HG03045 (cell line): ENCODE measurements around the gene RCVRN.
"Not testable (repeated sequence)": the region's sequence is repeated elsewhere in the genome, so short reads cannot be mapped to it uniquely, and the experiment has no call there.

Experiments used
- ATAC-seq: cut with Tn5 transposase; IDR thresholded peaks from one replicate; pipeline ENCODE4 v1.9.1; 2021; ENCODE audit warnings: mild to moderate bottlenecking, moderate library complexity; ENCODE audit not compliant: unreplicated experiment

The RCVRN gene

DNA sequence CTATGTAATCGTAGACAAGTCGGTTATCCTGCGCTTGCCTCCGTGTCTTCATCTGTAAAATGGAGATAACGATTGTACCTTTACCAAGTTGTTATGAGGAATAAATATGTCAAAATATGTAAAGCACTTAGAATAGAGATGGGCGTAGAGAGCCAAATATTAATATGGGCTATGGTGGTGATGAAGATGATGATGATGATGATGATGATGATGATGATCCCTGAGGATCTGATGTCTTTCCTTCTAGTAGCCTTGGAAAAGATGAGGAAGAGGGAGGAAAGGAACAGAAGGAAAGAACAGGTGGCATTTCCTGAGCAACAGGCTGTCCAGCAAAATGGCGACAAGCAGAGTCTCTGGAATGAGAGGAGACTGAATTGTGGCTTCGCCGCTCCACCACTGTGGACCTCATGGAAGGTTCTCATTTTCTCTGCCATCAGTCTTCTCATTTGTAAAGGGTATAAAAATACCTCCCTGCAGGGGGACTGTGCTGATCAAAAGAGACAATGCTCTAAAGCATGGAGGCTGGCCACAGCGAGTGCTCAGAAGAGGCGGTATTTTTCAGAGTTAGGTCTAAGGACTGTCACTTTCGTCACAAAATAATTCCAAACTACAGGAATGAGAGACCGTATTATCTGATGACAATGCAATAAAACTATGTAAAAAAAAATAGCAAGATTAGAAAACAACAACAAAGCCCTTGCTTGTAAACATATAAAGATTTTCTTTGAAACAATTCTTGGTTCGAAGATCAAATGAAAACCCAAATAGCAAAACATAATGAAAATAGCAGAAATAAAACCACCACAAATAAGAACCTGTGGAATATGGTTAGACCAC lies 17.2 kb upstream of the RCVRN start:
- no peak for ATAC-seq

- not testable (repeated sequence) for ATAC-seq
These were observed 16.1 kb upstream of the RCVRN start for GRCh38 chr17:9921216-9921615.

DNA sequence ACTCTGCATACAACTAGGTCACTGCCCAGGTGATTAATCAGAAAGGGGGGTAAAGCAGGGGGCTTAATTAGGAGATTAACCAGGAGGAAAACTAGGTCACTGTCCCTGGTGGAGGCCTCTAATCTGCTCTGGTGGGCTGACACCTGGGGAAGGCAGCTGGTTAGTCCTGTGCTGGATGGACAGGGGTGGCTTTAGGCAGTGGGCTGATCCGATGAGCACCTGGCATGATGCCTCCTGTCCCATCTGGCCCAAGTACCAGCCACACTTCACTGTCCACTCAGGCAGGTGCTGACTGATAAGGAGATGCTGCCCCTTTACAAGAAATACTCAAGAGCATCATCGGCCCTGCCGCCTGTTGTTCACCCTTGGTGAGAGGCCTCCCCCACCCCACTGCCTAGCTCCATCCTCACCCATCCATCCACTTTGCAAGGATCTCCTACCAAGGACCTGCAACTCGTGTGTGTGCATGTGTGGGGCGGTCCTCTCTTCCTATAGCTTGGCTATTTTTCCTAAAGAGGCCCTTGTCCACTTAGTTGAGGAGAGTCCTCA lies 13.8 kb upstream of the RCVRN start:
- no peak for ATAC-seq

DNA sequence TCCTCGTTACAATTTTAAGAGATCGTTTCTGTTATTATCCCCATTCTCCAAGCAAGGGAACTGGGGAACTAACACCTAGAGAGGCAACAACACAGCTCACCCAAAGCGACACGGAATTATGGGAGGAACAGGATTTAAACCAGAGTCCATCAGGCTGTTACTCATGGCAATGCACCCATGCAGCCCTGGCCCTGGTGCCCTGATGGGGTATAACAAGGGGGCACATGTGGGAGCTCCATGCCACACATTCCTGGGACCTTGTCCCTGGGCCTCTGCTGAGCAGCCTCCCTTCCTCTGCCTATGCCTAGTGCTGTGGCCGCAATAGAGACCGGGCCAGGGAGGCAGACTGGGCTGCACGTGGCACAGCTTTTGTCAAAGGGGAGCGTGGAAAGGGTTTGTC lies 13.3 kb upstream of the RCVRN start:
- no peak for ATAC-seq

GRCh38 chr17:9917801-9918200 lies 12.7 kb upstream of the RCVRN start:
- ATAC-seq: no peak

GRCh38 chr17:9917131-9917530 lies 12.1 kb upstream of the RCVRN start:
- ATAC-seq: no peak

DNA sequence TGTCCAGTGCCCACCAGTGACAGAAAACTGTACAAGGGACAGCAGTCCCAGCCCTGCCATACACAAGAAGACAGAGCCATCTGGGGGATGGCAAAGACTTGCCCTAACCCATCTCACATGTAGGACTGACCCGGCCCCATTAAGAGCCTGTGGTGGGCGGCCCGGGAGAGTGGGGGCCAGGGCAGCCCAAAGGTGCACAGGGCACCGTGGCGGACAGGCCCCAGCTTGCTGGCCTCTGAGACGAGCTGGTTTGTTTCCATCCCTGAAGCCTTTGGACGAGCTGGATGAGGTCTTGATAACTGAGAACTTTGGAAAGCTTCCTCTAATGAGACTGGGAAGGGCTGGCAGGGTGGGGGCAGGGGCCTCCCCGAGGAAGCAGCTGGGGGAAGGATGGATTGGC lies 11.0 kb upstream of the RCVRN start:
- ATAC-seq: no peak

- ATAC-seq: no peak
These were observed 8.4 kb upstream of the RCVRN start for GRCh38 chr17:9913476-9913875.

DNA sequence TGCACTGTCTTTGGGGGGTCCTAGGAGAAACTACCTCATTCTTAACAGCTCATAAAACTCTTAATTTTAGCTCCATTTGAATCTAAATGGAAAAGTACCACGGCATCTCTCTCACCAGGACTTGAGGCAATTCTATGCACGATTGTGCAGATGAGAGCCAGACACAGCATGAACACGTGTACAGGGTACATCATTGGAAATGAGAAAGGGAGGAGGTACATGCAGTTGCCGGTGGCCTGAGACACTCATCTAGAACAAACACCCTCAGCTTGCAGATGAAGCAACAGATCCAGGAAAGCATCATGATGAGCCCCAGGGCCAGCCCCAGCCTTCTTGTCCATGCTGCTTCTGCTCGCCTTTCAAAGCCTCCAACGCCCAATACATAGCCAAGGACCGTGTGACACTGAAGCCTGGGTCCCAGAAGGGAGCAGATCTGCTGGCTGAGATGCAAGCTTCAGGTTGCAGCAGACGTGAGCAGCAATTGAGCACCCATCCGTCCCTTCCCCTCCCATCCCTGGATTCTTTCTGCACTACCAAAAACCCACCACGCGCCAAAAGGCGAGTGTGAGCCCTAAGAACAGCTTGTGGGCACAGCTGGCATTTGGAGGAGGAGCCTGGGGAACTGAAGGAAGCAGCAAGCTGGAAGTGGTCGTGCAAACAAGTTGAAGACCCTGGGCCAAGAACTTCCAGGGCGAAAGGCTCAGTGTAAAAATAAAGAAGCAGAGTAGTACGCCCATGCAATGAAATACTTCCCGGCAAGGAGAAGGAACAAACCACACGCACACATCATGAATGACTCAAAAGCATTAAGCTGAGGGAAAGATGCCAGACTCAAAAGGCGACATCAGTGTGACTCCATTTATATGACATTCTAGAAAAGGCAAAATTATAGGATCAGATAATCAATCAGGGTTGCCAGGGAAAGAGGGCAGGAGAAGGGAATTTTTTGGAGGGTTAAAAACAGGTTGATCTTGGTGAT lies 7.3 kb upstream of the RCVRN start:
- no peak for ATAC-seq

DNA sequence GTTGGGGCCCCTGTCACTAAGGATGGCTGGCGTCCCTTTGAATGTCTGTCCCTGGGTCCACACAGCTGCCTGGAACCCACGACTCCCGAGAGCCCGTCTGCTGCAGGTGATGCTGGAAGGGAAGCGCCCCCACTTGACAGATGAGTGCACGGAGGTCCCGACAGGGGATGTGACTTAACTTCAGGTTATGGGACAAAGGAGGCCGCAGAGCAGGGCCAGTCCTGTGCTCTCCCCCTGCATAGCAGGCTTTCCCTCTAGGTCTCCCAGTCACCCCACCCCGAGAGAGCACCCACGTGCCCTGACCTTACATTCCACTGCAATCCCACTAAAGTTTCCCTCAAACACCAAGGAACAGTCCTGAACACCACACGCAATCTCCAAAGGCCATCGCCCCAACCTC lies 6.0 kb upstream of the RCVRN start:
- no peak for ATAC-seq

GRCh38 chr17:9908649-9909042 lies 3.6 kb upstream of the RCVRN start:
- ATAC-seq: no peak

- ATAC-seq: no peak
These were observed 3.0 kb upstream of the RCVRN start for GRCh38 chr17:9907883-9908648.

DNA sequence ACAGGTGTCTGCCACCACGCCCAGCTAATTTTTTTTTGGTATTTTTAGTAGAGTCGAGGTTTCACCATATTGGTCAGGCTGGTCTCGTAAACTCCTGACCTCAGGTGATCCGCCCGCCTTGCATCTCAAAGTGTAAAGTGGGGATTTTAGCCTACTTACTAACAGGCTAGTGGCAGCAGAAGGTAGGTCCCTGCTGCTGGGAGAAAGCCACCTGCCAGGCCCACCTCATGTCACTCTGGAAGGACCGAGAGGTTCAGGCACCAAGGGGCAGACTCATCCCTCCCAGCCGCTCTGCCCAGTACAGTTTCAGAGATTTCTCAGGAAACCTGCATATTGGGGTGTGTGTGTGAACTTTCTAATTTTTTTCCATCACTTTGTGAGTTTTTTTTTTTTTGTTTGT lies 2.1 kb upstream of the RCVRN start:
- no peak for ATAC-seq

- no peak for ATAC-seq
These were observed 1.5 kb upstream of the RCVRN start for GRCh38 chr17:9906616-9907015.

DNA sequence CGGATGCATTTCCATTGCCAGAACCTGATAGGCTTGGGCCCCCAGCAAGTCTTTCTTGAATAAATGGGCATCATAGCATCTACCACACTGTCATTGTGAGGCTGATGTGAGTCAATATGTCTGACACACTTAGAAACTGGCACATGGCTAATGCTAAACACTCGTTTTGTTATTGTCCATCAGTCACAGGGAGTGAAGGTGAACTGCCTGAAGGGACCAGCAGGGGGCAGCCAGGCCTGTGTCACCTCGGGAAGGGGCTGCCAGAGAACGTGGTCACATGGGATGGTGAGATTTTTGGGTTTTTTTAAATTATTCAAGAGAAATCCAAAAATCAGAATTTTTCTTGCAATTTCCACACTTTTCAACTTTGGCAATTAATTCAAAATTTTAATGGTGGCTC lies 831 bp upstream of the RCVRN start:
- ATAC-seq: no peak

- ATAC-seq: no peak
These were observed 594 bp downstream of the RCVRN start for GRCh38 chr17:9904277-9905077.

DNA sequence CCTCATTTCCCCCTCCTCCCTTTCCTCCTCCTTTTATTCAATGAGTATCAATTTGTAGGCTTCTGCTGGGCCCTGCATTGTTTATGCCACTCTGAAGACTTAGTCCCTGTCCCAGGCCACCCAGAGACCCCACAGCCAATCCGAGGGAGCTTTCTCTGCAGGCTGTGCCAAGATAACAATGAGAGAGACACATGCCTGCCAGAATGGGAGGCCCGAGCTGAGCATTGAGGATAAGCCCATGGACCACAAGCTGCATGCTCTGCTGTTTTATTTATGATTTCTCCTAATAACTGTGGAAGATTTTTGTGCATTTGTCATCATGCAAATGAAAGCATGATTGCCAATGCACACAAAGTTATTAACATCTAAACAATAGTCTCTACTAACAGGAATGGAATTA lies 3.0 kb downstream of the RCVRN start:
- ATAC-seq: no peak

DNA sequence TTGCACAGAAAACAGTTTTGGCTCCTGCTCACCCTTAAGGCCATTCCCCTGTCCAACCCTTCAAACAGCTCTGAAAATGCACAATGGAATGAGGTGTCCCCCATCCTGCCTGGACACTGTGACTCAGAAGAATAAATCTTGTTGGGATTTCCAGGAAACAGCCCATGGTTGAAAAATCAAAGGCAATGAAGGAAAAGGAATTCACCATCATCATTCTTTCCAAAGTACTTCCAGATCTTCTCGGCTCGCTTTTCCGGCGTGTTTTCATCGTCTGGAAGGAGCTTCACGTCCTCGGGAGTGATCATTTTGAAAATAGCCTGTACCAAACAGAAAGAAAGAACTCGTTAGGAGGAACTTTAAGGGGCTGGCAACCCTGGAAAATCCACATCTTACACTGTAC lies 4.3 kb downstream of the RCVRN start:
- ATAC-seq: no peak

GRCh38 chr17:9900044-9900594 lies 5.0 kb downstream of the RCVRN start:
- no peak for ATAC-seq
